ENCODE measurements around the gene PDLIM5.
"Not testable (repeated sequence)": the region's sequence is repeated elsewhere in the genome, so short reads cannot be mapped to it uniquely, and the experiment has no call there.

Gene PDLIM5

GRCh38 chr4:94477227-94477626 is 25.5 kb downstream of the PDLIM5 start:
- DNase-seq (ENCODE audit: extremely low read depth, insufficient read length): no peak
- Histone ChIP-seq H3K4me3 (replicated peaks; ENCODE audit: low read depth, low read length) (no peak overlapping the region), H3K27me3 (replicated peaks; ENCODE audit: control insufficient read depth, insufficient read depth, low read length) (no peaks in the 10 kb centered on the region), H3K36me3 (ENCODE audit: control insufficient read depth, insufficient read depth, low read length) (no peaks in the 10 kb centered on the region)
- TF ChIP-seq, protein P1, sequence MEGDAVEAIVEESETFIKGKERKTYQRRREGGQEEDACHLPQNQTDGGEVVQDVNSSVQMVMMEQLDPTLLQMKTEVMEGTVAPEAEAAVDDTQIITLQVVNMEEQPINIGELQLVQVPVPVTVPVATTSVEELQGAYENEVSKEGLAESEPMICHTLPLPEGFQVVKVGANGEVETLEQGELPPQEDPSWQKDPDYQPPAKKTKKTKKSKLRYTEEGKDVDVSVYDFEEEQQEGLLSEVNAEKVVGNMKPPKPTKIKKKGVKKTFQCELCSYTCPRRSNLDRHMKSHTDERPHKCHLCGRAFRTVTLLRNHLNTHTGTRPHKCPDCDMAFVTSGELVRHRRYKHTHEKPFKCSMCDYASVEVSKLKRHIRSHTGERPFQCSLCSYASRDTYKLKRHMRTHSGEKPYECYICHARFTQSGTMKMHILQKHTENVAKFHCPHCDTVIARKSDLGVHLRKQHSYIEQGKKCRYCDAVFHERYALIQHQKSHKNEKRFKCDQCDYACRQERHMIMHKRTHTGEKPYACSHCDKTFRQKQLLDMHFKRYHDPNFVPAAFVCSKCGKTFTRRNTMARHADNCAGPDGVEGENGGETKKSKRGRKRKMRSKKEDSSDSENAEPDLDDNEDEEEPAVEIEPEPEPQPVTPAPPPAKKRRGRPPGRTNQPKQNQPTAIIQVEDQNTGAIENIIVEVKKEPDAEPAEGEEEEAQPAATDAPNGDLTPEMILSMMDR (IDR thresholded peaks at IDR 0.05; ENCODE audit: insufficient read depth, low read length, poor library complexity, severe bottlenecking): no peak

GRCh38 chr4:94478805-94479204 is 27.1 kb downstream of the PDLIM5 start:
- not testable (repeated sequence) for H3K27me3 ChIP-seq (replicated peaks; ENCODE audit: control insufficient read depth, insufficient read depth, low read length); DNase-seq (ENCODE audit: extremely low read depth, insufficient read length); H3K4me3 ChIP-seq (replicated peaks; ENCODE audit: low read depth, low read length); H3K36me3 ChIP-seq (ENCODE audit: control insufficient read depth, insufficient read depth, low read length)

DNA sequence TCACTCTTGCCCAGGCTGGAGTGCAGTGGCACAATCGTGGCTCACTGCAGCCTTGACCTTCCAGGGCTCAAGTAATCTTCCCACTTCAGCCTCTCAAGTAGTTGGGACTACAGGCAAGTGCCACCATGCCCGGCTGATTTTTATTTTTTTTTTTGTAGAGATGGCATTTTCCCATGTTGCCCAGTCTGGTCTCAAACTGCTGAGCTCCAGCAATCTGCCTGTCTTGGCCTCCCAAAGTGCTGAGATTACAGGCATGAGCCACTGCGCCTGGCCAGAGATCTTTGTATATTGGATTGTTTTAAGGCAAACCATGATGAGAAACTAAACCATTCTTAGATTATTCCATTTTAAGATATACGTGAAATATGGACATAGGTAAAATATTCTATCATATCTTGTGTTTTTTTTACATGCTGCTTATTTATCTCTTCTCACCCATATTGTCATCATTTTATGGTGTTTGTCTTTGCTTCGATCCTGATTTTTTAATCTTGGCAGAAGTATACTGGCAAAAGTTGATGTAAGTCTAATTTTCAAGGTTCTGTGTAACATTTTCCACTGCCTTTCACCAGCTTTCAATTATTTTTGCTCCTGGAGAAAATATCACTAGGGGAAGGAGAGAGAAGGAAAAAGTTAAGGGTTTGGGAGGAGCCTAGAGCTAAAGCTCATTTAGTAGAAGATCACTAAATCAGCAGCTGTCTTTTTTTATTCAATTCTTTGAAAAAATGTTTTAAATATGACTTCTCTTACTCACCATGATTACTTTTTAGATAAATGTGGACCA is 27.8 kb downstream of the PDLIM5 start:
- H3K27me3 ChIP-seq (replicated peaks; ENCODE audit: control insufficient read depth, insufficient read depth, low read length): no peaks in the 10 kb centered on the region
- no peak for DNase-seq (ENCODE audit: extremely low read depth, insufficient read length)

GRCh38 chr4:94480362-94480951 is 28.7 kb downstream of the PDLIM5 start:
- no peak overlapping the region for H3K4me3 ChIP-seq (replicated peaks; ENCODE audit: low read depth, low read length)
- no peaks in the 10 kb centered on the region for H3K27me3 ChIP-seq (replicated peaks; ENCODE audit: control insufficient read depth, insufficient read depth, low read length)
- H3K36me3 ChIP-seq (ENCODE audit: control insufficient read depth, insufficient read depth, low read length): no peaks in the 10 kb centered on the region
- TF ChIP-seq, protein P1 (IDR thresholded peaks at IDR 0.05; ENCODE audit: insufficient read depth, low read length, poor library complexity, severe bottlenecking): no peak
- DNase-seq (ENCODE audit: extremely low read depth, insufficient read length): no peak

More for the DNA sequence above, 27.8 kb downstream of the PDLIM5 start:
- H3K4me3 ChIP-seq (replicated peaks; ENCODE audit: low read depth, low read length): no peak overlapping the region
- TF ChIP-seq, protein P1 (IDR thresholded peaks at IDR 0.05; ENCODE audit: insufficient read depth, low read length, poor library complexity, severe bottlenecking): no peak
- no peaks in the 10 kb centered on the region for H3K36me3 ChIP-seq (ENCODE audit: control insufficient read depth, insufficient read depth, low read length)

DNA sequence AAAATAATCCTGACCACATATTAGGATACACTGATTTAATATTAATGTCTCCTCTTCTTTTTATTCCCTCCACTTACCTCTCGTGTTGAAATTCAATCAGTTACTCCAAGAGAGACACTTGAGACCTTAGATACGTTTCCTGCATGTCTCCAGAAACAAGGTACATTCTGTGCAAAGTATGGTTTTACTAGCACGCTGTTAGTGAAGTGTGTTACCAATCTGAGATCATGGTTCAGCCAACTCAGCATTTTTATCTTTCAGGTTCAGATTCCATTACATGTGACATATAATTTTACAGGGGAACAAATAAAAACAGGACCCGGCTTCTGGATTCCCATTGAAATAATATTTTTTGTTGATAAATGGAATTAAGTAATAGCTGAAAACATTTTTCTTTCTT is 32.2 kb downstream of the PDLIM5 start:
- Histone ChIP-seq H3K27me3 (replicated peaks; ENCODE audit: control insufficient read depth, insufficient read depth, low read length) (no peaks in the 10 kb centered on the region), H3K36me3 (ENCODE audit: control insufficient read depth, insufficient read depth, low read length) (no peaks in the 10 kb centered on the region), H3K4me3 (replicated peaks; ENCODE audit: low read depth, low read length) (no peak overlapping the region)
- TF ChIP-seq, protein P1 (IDR thresholded peaks at IDR 0.05; ENCODE audit: insufficient read depth, low read length, poor library complexity, severe bottlenecking): no peak
- no peak for DNase-seq (ENCODE audit: extremely low read depth, insufficient read length)

- H3K27me3 ChIP-seq (replicated peaks; ENCODE audit: control insufficient read depth, insufficient read depth, low read length): no peaks in the 10 kb centered on the region
- no peaks in the 10 kb centered on the region for H3K36me3 ChIP-seq (ENCODE audit: control insufficient read depth, insufficient read depth, low read length)
- TF ChIP-seq, protein P1 (IDR thresholded peaks at IDR 0.05; ENCODE audit: insufficient read depth, low read length, poor library complexity, severe bottlenecking): no peak
- DNase-seq (ENCODE audit: extremely low read depth, insufficient read length): no peak
- no peak overlapping the region for H3K4me3 ChIP-seq (replicated peaks; ENCODE audit: low read depth, low read length)
Measured at GRCh38 chr4:94484818-94485217, 33.1 kb downstream of the PDLIM5 start.
